ENCODE results near the gene CTNNBL1.

Gene CTNNBL1

DNA sequence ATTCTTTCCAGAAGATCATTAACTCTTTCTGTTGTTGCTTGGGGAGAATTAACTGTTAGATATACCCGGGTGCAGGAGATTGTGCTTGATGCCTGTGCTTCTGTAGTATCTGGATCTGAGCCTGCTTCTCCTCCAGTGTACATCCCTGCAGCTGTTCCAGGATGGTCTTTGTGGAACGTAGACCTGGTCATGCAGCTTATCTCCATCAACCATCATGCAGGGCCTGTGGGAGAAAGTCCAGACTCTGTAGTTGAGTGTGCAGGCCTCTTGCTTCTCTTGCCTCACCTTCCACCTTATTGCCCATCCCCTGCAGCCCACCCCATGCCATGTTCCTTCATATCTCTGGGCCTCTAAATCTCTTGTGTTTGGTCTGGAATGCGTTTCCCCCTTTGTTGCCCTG is 133.8 kb downstream of the CTNNBL1 start:
- no peak overlapping the region for H3K56ac ChIP-seq (ENCODE audit: low read length)
- no CpG with 5 or more reads among the region's 3 CpGs for WGBS (ENCODE audit: extremely low coverage, insufficient coverage, low lambda C conversion rate)
- no peak overlapping the region for H3K18ac ChIP-seq (ENCODE audit: low read length)
- H3K27me3 ChIP-seq (ENCODE audit: insufficient read depth, low read length, poor library complexity): no peaks in the 10 kb centered on the region
- peaks cover 4% of the 10 kb centered on the region for H3K4me1 ChIP-seq (ENCODE audit: control insufficient read depth, low read depth, low read length)
- H3K27ac ChIP-seq (ENCODE audit: low read depth, low read length): no peak overlapping the region
- no peak overlapping the region for H4K8ac ChIP-seq (ENCODE audit: low read depth, low read length)
- no peaks in the 10 kb centered on the region for H3K79me1 ChIP-seq (ENCODE audit: low read length)
- H2BK5ac ChIP-seq (ENCODE audit: low read length): no peak overlapping the region
- H2BK15ac ChIP-seq (replicated peaks; ENCODE audit: low read depth): no peak overlapping the region
- H3K9ac ChIP-seq (ENCODE audit: low read length): no peak overlapping the region
- no peak overlapping the region for H3K4ac ChIP-seq (ENCODE audit: low read depth, low read length)
- no peak overlapping the region for H4K5ac ChIP-seq (ENCODE audit: low read length)
- no peaks in the 10 kb centered on the region for H3K79me2 ChIP-seq (ENCODE audit: control insufficient read depth, insufficient read depth, low read length)
- no peak overlapping the region for H2BK120ac ChIP-seq (ENCODE audit: low read depth, low read length)
- H3K4me3 ChIP-seq (ENCODE audit: low read length): no peak overlapping the region
- DNase-seq: no peak
- H3K23ac ChIP-seq (ENCODE audit: low read length): no peak overlapping the region
- H3K4me2 ChIP-seq (ENCODE audit: low read length): no peak overlapping the region
- no peak overlapping the region for H2AK5ac ChIP-seq (ENCODE audit: low read length)
- H3K36me3 ChIP-seq (ENCODE audit: control insufficient read depth, insufficient read depth, low read length): no peaks in the 10 kb centered on the region

DNA sequence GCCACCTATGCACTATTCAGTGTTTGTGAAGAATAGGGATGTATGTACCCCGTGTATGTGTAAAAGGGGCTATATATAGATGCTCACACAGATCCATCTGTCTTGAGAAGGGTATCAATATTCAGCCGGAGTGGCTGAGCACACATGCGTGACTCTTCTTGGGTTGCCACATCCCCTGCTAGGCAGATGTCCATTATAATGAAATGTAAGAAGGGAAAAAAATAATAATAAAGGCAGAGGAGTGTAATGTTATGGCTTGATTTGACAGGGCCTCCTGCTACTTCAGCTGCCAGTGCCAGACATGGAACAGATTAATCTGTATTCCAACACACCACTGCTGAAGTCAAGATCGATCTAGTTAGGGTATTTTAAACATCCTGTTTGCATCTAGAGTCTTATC is 134.9 kb downstream of the CTNNBL1 start:
- no CpG with 5 or more reads among the region's 4 CpGs for WGBS (ENCODE audit: extremely low coverage, insufficient coverage, low lambda C conversion rate)
- H3K23ac ChIP-seq (ENCODE audit: low read length): no peak overlapping the region

DNA sequence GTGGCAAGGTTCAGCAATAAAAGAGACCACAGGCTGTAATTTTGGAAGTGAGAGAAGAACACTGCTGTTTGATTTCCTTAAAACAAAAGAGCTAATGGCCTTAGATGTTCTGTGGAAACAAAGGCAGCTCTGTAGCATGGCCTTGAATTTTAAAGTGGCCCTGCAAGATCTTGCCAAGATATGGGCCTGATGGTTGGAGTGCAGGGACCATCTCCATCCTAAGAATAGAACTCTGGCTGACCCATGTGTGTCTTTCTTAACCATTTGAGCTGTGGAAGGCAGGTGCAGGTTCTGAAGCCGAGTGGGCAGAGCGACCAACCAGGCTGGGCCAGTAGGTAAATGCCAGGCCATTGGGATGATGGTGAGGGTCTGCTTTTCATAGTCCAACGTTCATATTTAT is 135.3 kb downstream of the CTNNBL1 start:
- Histone ChIP-seq H3K79me2 (ENCODE audit: control insufficient read depth, insufficient read depth, low read length) (no peaks in the 10 kb centered on the region), H3K9ac (ENCODE audit: low read length) (no peak overlapping the region), H3K4me3 (ENCODE audit: low read length) (no peak overlapping the region), H2BK120ac (ENCODE audit: low read depth, low read length) (no peak overlapping the region), H4K5ac (ENCODE audit: low read length) (no peak overlapping the region), H3K4me1 (ENCODE audit: control insufficient read depth, low read depth, low read length) (peaks cover 2% of the 10 kb centered on the region), H3K27me3 (ENCODE audit: insufficient read depth, low read length, poor library complexity) (no peaks in the 10 kb centered on the region), H2BK5ac (ENCODE audit: low read length) (no peak overlapping the region), H3K56ac (ENCODE audit: low read length) (no peak overlapping the region), H3K18ac (ENCODE audit: low read length) (no peak overlapping the region), H3K4me2 (ENCODE audit: low read length) (no peak overlapping the region), H2BK15ac (replicated peaks; ENCODE audit: low read depth) (no peak overlapping the region), H2AK5ac (ENCODE audit: low read length) (no peak overlapping the region), H3K79me1 (ENCODE audit: low read length) (no peaks in the 10 kb centered on the region), H3K23ac (ENCODE audit: low read length) (no peak overlapping the region), H3K36me3 (ENCODE audit: control insufficient read depth, insufficient read depth, low read length) (no peaks in the 10 kb centered on the region), H4K8ac (ENCODE audit: low read depth, low read length) (no peak overlapping the region), H3K4ac (ENCODE audit: low read depth, low read length) (no peak overlapping the region), H3K27ac (ENCODE audit: low read depth, low read length) (no peak overlapping the region)
- no CpG with 5 or more reads among the region's 3 CpGs for WGBS (ENCODE audit: extremely low coverage, insufficient coverage, low lambda C conversion rate)
- no peak for DNase-seq

More for the DNA sequence above, 134.9 kb downstream of the CTNNBL1 start:
- Histone ChIP-seq H3K56ac (ENCODE audit: low read length) (no peak overlapping the region), H3K9ac (ENCODE audit: low read length) (no peak overlapping the region), H2BK120ac (ENCODE audit: low read depth, low read length) (no peak overlapping the region), H3K4me2 (ENCODE audit: low read length) (no peak overlapping the region), H3K4ac (ENCODE audit: low read depth, low read length) (no peak overlapping the region), H3K27me3 (ENCODE audit: insufficient read depth, low read length, poor library complexity) (no peaks in the 10 kb centered on the region), H3K4me1 (ENCODE audit: control insufficient read depth, low read depth, low read length) (peaks cover 2% of the 10 kb centered on the region), H3K79me2 (ENCODE audit: control insufficient read depth, insufficient read depth, low read length) (no peaks in the 10 kb centered on the region), H4K5ac (ENCODE audit: low read length) (no peak overlapping the region), H2AK5ac (ENCODE audit: low read length) (no peak overlapping the region), H3K27ac (ENCODE audit: low read depth, low read length) (no peak overlapping the region), H2BK15ac (replicated peaks; ENCODE audit: low read depth) (no peak overlapping the region), H3K18ac (ENCODE audit: low read length) (no peak overlapping the region), H3K79me1 (ENCODE audit: low read length) (no peaks in the 10 kb centered on the region), H2BK5ac (ENCODE audit: low read length) (no peak overlapping the region), H3K36me3 (ENCODE audit: control insufficient read depth, insufficient read depth, low read length) (no peaks in the 10 kb centered on the region), H4K8ac (ENCODE audit: low read depth, low read length) (no peak overlapping the region), H3K4me3 (ENCODE audit: low read length) (no peak overlapping the region)
- no peak for DNase-seq

DNA sequence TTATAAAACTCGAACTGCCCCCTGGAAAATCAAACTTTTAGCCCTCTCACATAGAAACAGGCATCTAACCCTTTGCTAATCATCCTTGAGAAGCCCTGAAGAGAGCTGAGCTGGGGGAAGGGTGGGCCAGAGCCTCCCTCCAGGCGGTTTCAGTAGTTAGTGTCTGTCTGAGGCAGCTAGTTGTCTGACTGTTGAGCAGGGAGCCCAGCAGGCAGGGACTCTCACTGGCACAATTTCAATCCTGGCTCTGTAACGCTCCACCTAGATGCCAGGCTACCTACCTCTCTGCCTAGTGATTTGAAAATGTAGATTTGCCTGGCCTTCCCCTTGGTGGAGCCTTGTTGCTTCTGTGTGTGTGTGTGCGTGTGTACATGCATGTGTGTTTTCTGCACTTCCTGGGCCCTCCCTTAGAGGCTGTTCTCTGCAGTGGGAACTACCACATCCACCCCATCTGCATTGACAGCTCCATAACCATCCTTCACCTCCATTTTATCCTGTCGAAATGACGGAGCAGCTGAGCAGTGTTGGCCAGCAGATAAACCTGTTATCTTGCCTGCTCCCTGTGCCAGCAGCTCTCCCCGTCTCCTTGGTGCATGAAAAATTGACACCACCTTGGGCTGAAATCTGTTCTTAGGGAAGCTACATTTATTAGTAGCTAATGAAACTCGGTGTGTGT is 139.5 kb downstream of the CTNNBL1 start:
- H3K4me1 ChIP-seq (ENCODE audit: control insufficient read depth, low read depth, low read length): peaks cover 2% of the 10 kb centered on the region
- H3K27me3 ChIP-seq (ENCODE audit: insufficient read depth, low read length, poor library complexity): no peaks in the 10 kb centered on the region
- H4K8ac ChIP-seq (ENCODE audit: low read depth, low read length): no peak overlapping the region
- no peaks in the 10 kb centered on the region for H3K36me3 ChIP-seq (ENCODE audit: control insufficient read depth, insufficient read depth, low read length)
- DNase-seq: no peak
- H2AK5ac ChIP-seq (ENCODE audit: low read length): no peak overlapping the region
- H3K27ac ChIP-seq (ENCODE audit: low read depth, low read length): no peak overlapping the region
- H3K79me2 ChIP-seq (ENCODE audit: control insufficient read depth, insufficient read depth, low read length): no peaks in the 10 kb centered on the region
- no peak overlapping the region for H2BK15ac ChIP-seq (replicated peaks; ENCODE audit: low read depth)
- WGBS (ENCODE audit: extremely low coverage, insufficient coverage, low lambda C conversion rate): no CpG with 5 or more reads among the region's 8 CpGs
- no peak overlapping the region for H3K4me3 ChIP-seq (ENCODE audit: low read length)
- no peak overlapping the region for H3K4ac ChIP-seq (ENCODE audit: low read depth, low read length)
- no peak overlapping the region for H3K4me2 ChIP-seq (ENCODE audit: low read length)
- no peak overlapping the region for H3K9ac ChIP-seq (ENCODE audit: low read length)
- no peak overlapping the region for H3K18ac ChIP-seq (ENCODE audit: low read length)
- H3K56ac ChIP-seq (ENCODE audit: low read length): no peak overlapping the region
- no peaks in the 10 kb centered on the region for H3K79me1 ChIP-seq (ENCODE audit: low read length)
- no peak overlapping the region for H3K23ac ChIP-seq (ENCODE audit: low read length)
- no peak overlapping the region for H2BK120ac ChIP-seq (ENCODE audit: low read depth, low read length)
- no peak overlapping the region for H4K5ac ChIP-seq (ENCODE audit: low read length)
- no peak overlapping the region for H2BK5ac ChIP-seq (ENCODE audit: low read length)

DNA sequence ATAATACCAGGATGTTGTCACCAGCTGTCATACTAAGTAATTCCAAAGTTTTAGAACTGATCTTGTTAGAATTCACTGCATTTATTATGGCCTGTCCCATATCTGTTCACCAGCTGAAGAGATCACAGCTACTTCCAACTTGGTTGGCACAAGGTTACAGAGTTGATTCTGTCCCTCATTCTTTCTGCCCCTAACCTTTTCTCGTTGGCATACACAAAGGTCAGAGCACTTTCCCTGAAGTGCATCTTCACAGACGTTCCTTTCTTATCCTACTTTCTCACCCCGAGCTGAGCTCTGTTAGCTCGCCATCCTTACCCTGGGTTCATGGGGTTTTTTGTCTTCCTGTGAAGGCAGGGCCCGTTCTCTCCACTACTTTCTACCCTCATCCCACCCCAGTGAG is 143.1 kb downstream of the CTNNBL1 start:
- no peaks in the 10 kb centered on the region for H3K36me3 ChIP-seq (ENCODE audit: control insufficient read depth, insufficient read depth, low read length)
- H3K4me1 ChIP-seq (ENCODE audit: control insufficient read depth, low read depth, low read length): peaks cover 2% of the 10 kb centered on the region

DNA sequence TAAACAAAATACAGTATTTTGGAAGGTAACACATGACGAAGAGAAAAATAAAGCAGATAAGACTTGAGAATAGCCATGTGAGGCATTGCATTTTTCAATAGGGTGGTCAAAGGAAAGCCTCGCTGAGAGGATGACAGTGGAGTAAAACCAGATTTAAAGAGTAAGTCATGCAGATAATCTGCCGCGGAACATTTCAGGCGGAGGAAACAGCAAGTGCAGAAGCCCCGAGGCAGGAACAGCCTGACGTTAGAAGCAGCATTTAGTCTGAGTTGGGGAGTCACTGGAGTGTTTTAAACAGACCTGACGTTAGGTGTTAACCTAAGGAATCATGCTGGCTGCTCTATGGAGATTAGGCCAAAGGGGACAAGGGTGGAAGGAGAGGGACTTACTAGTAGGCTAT is 144.1 kb downstream of the CTNNBL1 start:
- H3K18ac ChIP-seq (ENCODE audit: low read length): no peak overlapping the region
- no peaks in the 10 kb centered on the region for H3K36me3 ChIP-seq (ENCODE audit: control insufficient read depth, insufficient read depth, low read length)
- H3K56ac ChIP-seq (ENCODE audit: low read length): no peak overlapping the region
- H3K27ac ChIP-seq (ENCODE audit: low read depth, low read length): no peak overlapping the region
- H2BK5ac ChIP-seq (ENCODE audit: low read length): no peak overlapping the region
- no peak overlapping the region for H4K8ac ChIP-seq (ENCODE audit: low read depth, low read length)
- no peak overlapping the region for H4K5ac ChIP-seq (ENCODE audit: low read length)
- DNase-seq: no peak
- no peak overlapping the region for H2AK5ac ChIP-seq (ENCODE audit: low read length)
- no peak overlapping the region for H3K9ac ChIP-seq (ENCODE audit: low read length)
- H2BK120ac ChIP-seq (ENCODE audit: low read depth, low read length): no peak overlapping the region
- no CpG with 5 or more reads among the region's 8 CpGs for WGBS (ENCODE audit: extremely low coverage, insufficient coverage, low lambda C conversion rate)
- no peak overlapping the region for H2BK15ac ChIP-seq (replicated peaks; ENCODE audit: low read depth)
- H3K79me1 ChIP-seq (ENCODE audit: low read length): no peaks in the 10 kb centered on the region
- no peaks in the 10 kb centered on the region for H3K79me2 ChIP-seq (ENCODE audit: control insufficient read depth, insufficient read depth, low read length)
- peaks cover 2% of the 10 kb centered on the region for H3K4me1 ChIP-seq (ENCODE audit: control insufficient read depth, low read depth, low read length)
- H3K4me3 ChIP-seq (ENCODE audit: low read length): no peak overlapping the region
- H3K4ac ChIP-seq (ENCODE audit: low read depth, low read length): no peak overlapping the region
- H3K23ac ChIP-seq (ENCODE audit: low read length): no peak overlapping the region
- H3K4me2 ChIP-seq (ENCODE audit: low read length): no peak overlapping the region
- no peaks in the 10 kb centered on the region for H3K27me3 ChIP-seq (ENCODE audit: insufficient read depth, low read length, poor library complexity)

More for the DNA sequence above, 143.1 kb downstream of the CTNNBL1 start:
- Histone ChIP-seq H2AK5ac (ENCODE audit: low read length) (no peak overlapping the region), H3K18ac (ENCODE audit: low read length) (no peak overlapping the region), H3K79me1 (ENCODE audit: low read length) (no peaks in the 10 kb centered on the region), H3K27ac (ENCODE audit: low read depth, low read length) (no peak overlapping the region), H2BK5ac (ENCODE audit: low read length) (no peak overlapping the region), H3K9ac (ENCODE audit: low read length) (no peak overlapping the region), H3K79me2 (ENCODE audit: control insufficient read depth, insufficient read depth, low read length) (no peaks in the 10 kb centered on the region), H3K4me2 (ENCODE audit: low read length) (no peak overlapping the region), H2BK15ac (replicated peaks; ENCODE audit: low read depth) (no peak overlapping the region), H4K5ac (ENCODE audit: low read length) (no peak overlapping the region), H3K27me3 (ENCODE audit: insufficient read depth, low read length, poor library complexity) (no peaks in the 10 kb centered on the region), H4K8ac (ENCODE audit: low read depth, low read length) (no peak overlapping the region), H3K56ac (ENCODE audit: low read length) (no peak overlapping the region), H2BK120ac (ENCODE audit: low read depth, low read length) (no peak overlapping the region), H3K23ac (ENCODE audit: low read length) (no peak overlapping the region), H3K4ac (ENCODE audit: low read depth, low read length) (no peak overlapping the region), H3K4me3 (ENCODE audit: low read length) (no peak overlapping the region)
- WGBS (ENCODE audit: extremely low coverage, insufficient coverage, low lambda C conversion rate): no CpG with 5 or more reads among the region's 5 CpGs
- DNase-seq: no peak
